LNCaP clone FGC (cell line): ENCODE data around the gene MYO16.

Source experiments
- DNase-seq: peaks from one replicate; pipeline ENCODE4 v3.0.0-alpha.2; 2011; ENCODE audit warnings: low read depth
- H3K4me3 ChIP-seq: 2 replicates; pipeline ENCODE4 v1.5.1; 2011; ENCODE audit warnings: mild to moderate bottlenecking, low read depth, low read length, control low read depth
- TF ChIP-seq, protein P1 (sequence below): IDR thresholded peaks from 2 replicates; pipeline ENCODE4 v1.5.1; 2012; ENCODE audit warnings: mild to moderate bottlenecking; ENCODE audit not compliant: control insufficient read depth, insufficient read depth; ENCODE audit errors: extremely low read depth

The MYO16 gene

DNA sequence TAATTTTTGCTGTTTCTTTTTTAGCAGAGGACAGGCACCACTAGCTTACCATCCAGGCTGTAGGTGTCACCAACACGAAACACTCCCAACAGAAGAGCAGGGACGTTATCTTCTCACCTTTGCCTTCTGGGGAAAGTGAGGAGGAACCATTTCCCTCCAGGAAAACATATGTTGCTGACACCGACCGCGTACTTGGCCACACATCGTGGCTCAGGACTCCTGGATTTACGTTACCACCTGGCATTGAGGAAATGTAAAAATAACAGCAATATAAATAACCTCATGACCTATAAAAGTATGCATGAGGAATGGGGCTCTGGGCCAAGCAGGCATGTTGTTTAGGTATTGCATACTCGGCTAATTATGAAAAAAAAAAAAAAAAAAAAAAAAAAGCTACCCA is 525.1 kb downstream of the MYO16 start:
- TF ChIP-seq, protein P1, sequence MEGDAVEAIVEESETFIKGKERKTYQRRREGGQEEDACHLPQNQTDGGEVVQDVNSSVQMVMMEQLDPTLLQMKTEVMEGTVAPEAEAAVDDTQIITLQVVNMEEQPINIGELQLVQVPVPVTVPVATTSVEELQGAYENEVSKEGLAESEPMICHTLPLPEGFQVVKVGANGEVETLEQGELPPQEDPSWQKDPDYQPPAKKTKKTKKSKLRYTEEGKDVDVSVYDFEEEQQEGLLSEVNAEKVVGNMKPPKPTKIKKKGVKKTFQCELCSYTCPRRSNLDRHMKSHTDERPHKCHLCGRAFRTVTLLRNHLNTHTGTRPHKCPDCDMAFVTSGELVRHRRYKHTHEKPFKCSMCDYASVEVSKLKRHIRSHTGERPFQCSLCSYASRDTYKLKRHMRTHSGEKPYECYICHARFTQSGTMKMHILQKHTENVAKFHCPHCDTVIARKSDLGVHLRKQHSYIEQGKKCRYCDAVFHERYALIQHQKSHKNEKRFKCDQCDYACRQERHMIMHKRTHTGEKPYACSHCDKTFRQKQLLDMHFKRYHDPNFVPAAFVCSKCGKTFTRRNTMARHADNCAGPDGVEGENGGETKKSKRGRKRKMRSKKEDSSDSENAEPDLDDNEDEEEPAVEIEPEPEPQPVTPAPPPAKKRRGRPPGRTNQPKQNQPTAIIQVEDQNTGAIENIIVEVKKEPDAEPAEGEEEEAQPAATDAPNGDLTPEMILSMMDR, result no peak
- no peak for DNase-seq
- no peak overlapping the region for H3K4me3 ChIP-seq

- H3K4me3 ChIP-seq, result no peak overlapping the region
- no peak for DNase-seq
- TF ChIP-seq, protein P1, result no peak
Observed at GRCh38 chr13:109154966-109155761, 525.8 kb downstream of the MYO16 start.

DNA sequence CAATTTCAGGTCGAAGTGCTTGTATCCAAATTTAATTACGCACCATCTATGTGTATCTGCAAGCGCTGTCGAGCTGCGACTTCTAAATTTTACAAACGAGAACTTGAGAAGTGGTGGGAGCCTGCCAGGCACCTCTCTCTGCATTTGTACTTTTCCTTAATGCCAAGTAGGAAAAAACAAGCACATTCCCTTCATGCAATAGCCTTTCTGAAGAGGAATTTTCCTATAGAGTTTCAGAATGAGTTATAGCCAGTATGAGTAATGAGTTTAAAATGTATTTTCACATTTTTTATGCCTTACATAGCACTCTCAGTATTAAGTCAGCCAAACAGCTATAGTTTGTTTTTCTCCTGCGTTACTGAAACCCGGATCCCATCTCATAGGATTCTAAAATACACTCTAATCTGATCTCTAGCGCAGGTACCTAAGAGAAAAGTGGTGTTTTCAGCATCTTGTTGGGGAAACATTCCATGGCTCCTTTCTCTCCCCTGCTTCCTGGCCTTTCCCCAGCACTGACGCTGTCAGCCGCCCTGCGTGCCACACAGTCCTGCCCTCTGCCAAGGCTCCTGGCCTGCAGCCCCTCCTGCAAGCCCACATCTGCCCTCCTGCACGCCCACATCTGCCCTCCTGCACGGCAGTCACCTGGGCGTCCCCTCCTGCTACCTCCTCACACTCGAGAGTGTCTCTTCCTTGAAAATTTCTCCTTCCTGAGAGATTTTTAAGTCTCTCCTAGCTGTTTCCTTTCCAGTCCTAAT is 526.9 kb downstream of the MYO16 start:
- no peak overlapping the region for H3K4me3 ChIP-seq
- TF ChIP-seq, protein P1, result no peak
- no peak for DNase-seq

DNA sequence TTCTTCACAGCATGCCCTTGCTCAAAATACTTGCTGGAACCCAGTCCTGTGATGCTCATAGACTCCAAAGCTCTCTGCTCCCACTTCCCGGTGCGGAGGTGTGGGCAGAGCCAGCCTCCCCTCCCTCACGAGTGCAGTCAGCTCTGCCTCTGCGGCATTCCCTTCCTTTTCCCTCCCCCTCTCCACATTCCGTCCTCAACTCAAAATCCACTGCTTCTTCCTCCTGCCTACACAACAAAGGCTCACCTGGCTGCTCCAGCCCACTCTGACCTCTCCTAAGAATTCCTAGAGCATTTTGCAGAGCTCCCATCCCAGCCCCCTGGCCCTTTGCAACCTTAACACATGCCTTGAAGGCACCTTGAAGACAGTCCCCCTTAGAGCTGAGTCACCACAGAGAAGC is 527.9 kb downstream of the MYO16 start:
- DNase-seq, result no peak
- no peak overlapping the region for H3K4me3 ChIP-seq
- TF ChIP-seq, protein P1, result no peak

DNA sequence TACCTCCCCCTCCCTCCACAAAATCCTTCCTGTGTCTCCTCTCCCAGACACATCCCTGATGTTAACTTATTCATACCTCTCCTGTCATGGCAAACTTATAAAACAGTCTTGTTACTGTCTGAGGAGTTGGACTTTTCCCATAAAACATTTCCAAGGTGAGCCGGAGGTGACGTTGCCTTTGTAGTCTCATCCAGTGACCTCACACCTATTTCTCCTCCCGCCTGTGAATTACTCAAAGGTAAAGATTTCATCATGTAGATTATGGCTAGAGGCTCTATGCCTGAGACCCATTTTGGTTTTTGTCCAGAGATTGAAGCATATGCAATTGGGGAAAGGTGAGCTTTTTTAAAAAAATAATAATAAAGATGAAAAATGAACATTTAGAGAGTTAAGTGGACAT is 529.0 kb downstream of the MYO16 start:
- no peak for DNase-seq
- TF ChIP-seq, protein P1, result no peak
- H3K4me3 ChIP-seq, result no peak overlapping the region

- no peak for DNase-seq
- H3K4me3 ChIP-seq, result no peak overlapping the region
- TF ChIP-seq, protein P1, result no peak
Observed at GRCh38 chr13:109159650-109160309, 530.4 kb downstream of the MYO16 start.
